Skin epidermis (tissue), 12 donors: ENCODE data around the gene IRF2.
A peak's percentile ranks its signal among the peaks of the same experiment; 100 is the strongest.

Experiments
- H3K27ac ChIP-seq, 21 experiments: fragments of 200-600 bp; sonication (generic) in 11 of 21; one replicate each; pipeline ENCODE4 v1.5.0; 2020; ENCODE audit warnings: mild to moderate bottlenecking in 3 of 21, inconsistent platforms in 2 of 21, moderate library complexity in 2 of 21
- H3K4me3 ChIP-seq, 7 experiments: fragments of 200-600 bp; sonication (generic) in 2 of 7; one replicate each; pipeline ENCODE4 v1.5.0; 2020; ENCODE audit warnings: inconsistent platforms in 2 of 7, mild to moderate bottlenecking in 2 of 7, moderate library complexity in 1 of 7

IRF2 gene

DNA sequence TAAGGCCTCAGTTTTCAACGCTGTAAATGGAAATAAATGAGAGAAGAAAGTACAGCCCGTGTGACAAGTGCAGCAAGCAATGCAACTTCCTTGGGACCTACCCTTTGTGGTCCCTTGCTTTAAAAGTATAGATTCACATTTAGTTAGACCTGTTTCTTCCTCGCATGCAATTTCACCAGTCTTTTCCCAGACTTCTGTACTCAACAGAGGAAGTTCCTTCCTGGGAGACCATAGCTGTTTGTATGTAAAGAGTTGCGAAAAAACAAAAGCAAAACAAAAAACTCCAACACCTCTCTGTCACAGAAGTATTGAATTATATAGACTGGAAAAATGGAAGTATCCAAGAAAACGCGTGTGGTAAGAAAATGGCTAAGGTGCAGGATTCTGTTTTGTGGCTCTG, 1.1 kb upstream of the IRF2 start:
- Histone ChIP-seq H3K27ac (peak overlapping the region; percentile 41 to 100 (median 99)), H3K4me3 (peak overlapping the region; percentile 58 to 97 (median 86))

DNA sequence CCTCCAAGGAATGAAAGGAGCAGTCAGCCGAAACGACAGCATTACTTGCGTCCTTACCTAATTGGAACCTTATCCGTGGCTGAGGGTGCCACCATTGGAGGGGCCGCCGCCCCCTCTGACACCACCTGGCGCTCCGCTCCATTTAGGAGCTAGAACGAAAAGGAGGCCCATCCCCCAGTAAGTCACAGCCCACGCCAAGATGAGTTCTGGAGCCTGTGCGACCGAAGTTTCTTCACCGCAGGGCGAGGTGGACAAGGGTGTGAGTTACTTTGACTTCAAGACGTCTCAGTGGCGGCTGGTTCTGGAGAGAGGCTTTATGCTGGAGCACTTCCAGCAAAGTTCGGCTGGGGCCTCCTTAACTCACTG, 729 bp upstream of the IRF2 start:
- Histone ChIP-seq H3K4me3 (peak overlapping the region; percentile 58 to 97 (median 86)), H3K27ac (peak overlapping the region; percentile 41 to 100 (median 99))

DNA sequence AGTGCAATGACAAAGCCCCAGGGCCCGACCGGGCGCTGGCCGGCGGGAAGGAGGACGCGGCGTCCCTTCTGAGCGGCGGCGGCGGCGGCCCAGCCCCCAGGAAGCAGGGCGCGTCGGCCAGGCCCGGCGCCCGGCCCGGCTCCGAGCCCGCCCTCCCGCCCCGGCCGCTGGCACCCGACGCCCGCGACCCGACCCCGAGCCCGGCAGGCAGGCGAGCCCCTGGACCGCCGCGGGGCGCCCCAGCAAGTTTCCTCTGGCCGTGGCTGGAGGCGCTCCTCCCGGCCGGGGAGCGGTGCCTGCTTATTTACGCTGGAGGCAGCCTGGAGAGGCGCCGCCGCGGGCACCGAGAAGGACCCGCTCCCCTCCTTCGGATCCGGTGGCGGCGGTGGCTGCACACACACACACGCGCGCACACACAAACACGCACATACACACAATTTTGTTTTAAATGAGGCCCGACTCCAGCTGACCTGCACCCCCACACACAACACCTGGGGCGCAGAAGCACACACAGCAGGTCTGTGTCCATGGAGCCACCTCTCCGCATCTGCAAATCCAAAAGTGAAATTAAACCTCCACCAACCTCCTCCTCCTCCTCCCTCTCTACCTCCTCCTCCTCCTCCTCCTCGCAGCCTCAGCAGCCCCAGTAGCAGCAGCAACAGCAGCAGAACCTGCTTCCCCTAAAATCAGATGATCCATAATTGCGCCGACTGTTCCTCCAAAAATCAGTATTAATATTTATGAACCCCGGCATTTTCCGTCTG, 669 bp downstream of the IRF2 start:
- Histone ChIP-seq H3K27ac (peak overlapping the region; percentile 85 to 100 (median 98)), H3K4me3 (peak overlapping the region; percentile 58 to 97 (median 86))

DNA sequence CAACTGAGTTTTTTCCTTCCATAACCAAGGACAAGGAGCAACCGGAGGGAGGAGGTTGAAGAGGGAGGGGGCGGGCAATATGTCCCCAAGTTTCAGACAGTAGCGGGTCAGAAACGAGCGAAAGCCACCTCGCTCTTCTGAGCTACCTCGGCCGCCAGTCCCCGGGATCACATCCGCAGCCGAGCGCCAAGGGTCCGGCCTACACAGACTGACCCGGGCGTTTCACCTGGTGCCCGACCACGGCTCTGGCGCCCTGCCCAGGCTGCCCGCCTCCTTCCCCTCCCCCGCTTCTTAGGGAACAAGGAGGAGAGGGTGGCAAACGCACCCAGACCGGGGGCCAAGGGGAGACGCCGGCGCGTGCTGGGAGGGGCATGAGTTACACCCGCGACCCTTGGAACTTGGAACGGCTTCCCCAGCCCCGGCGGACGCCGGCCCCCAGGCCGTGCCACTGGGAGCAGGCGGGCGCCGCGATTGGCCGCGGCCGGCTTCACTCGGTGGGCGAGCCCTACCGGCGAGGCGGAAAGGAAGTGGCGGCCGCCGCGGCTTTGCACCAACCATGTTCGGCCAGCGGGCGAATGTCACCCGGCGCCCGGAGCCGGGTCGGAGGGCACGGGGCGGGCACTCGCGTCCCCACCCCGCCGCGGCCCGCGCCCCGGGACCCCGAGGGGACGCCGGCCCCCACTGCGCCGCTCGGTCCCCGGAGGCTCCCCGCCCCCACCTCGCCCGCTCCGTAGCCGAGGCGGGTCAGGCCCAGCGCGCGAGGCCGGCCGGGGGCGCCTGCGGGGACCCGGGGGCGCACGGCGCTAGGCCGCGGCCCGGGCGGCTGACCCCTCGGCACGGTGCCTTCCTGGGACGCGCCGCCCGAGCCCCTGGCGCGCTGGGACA, 1.5 kb downstream of the IRF2 start:
- H3K27ac ChIP-seq = peak overlapping the region; percentile 85 to 100 (median 98)
- peak overlapping the region; percentile 58 to 97 (median 86) for H3K4me3 ChIP-seq

DNA sequence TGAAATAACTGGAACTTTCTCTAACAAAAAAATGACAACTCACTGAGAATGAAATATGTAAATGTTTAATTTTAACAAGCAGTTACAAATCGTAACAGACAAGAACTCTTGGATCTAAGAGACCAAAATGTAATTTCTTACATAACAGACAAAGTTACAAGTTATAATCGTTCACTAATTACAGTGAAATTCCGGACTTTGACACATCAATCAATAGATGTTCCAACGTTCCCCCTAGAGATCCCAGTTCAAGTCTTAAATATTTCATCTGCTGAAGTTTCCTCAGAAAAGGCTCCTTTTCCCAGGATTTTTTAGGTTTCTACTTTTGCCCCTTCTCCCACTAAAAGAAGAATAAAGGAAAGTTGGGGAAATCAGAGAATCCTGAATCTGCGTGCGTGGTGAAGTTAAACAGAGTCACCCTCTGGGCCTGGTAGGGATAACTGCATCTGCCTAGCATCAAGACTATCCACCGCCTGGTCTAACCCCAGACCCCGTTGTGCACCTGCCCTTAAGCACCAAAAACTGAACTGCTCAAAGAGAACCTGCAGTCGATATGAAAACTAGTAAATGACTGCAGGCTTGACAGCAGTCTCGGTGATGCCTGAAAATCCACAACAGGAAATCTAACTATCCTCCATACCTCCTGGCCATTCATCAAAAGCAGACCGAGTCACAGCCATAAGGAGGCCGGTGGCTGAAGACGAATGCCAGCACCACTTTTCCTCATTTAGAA, 2.3 kb downstream of the IRF2 start:
- Histone ChIP-seq H3K27ac (peak overlapping the region in 20 of 21 experiments; percentile 90 to 100 (median 98)), H3K4me3 (peak overlapping the region; percentile 58 to 97 (median 86))

DNA sequence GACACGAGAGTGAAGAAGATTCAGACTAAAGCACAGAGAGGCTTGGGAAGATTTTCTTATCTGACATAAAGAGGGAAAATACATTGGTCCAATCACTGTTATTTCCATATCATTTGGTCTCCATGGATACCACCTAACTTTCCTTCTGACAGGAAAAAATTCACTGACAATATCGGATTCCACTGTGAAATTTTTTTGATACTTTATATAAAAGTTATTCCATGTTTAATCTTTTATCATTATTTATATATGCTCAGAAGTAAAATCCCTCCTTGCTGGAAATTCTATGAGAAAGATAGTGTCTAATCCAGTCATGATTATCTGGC, 3.6 kb downstream of the IRF2 start:
- no peak overlapping the region for H3K4me3 ChIP-seq
- H3K27ac ChIP-seq = peak overlapping the region in 1 of 21 experiments; percentile 26

DNA sequence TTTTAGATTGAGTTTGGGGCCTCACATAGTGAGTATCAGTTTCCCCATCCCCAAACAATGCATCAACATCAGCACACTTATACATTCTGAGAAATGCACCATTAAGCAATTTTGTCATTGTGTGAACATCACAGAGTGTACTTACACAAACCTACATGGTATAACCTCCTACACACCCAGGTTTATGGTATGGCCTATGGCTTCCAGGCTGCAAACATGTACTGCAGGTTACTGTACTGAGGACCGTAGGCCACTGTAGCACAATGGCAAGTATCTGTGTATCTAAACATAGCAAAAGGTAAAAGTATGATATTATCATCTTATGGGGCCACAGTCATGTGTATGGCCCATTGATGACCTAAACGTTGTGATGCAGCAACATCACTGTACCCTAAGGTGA, 7.7 kb downstream of the IRF2 start:
- H3K27ac ChIP-seq = no peak overlapping the region
- H3K4me3 ChIP-seq = no peak overlapping the region

DNA sequence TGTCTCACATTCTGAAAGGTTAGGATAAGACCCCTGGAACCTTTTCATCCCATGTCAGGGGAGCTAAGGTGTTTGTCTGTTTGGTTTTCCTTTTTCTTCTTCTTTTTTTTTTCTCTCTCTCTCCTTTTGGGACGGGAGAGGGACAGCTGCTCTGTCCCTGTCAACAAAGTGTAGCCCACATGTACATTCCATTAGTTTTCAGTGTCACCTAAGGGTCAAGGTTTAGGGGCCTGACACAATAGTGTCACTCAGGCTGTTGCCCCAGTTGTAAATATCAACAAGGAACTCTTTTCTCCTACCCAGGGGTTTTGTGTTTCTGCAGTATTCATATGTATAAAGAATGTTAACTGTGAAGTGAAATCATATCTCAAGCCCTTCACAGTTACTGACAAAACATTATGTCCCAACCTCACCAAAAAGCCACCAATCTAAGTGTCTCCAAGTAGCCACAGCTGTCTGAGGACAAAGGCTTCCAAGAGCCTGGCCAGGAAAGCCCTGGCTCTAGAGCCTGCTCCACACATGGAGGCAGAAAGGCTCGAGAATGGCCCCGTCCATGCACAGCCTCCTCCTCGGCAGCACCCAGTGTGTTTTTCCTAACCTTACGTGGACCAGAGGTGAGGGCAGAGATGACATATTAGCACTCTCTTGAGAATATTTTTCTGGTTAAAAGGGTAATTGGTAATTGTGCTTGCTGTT, 9.4 kb downstream of the IRF2 start:
- Histone ChIP-seq H3K27ac (peak overlapping the region in 1 of 21 experiments; percentile 5), H3K4me3 (no peak overlapping the region)

DNA sequence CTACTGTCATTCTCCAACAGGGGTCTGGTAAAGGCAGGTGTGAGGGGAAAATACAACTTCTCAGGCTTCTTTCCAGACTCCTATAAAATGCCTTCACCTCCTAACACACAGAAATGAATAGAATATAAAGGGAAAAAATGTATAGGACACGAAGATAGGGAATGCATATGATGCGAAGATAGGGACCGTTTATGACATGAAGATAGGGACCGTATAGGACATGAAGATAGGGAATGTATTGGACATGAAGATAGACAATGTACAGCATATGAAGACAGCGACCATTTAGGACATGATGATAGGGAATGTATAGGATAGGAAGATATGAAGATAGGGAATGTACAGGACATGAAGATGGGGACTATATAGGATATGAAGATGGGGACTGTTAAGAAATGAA, 10.5 kb downstream of the IRF2 start:
- H3K27ac ChIP-seq = no peak overlapping the region
- H3K4me3 ChIP-seq = no peak overlapping the region

DNA sequence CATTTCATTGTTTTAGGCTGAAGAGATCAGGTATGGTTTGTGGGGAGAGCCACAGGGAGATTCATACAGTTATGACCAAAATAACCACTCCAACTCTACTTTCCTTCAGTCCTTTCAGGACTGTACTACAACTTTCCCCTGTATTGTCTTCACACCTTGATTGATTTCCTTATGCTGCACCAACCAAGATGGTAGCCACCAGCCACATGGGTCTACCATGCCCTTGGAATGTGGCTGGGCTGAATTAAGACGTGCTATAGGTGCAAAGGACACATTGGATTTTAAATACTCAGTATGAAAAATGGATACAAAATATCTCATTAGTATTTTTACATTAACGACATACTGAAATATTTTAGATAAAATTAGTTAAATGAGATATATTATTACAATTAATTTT, 11.2 kb downstream of the IRF2 start:
- Histone ChIP-seq H3K27ac (no peak overlapping the region), H3K4me3 (no peak overlapping the region)

DNA sequence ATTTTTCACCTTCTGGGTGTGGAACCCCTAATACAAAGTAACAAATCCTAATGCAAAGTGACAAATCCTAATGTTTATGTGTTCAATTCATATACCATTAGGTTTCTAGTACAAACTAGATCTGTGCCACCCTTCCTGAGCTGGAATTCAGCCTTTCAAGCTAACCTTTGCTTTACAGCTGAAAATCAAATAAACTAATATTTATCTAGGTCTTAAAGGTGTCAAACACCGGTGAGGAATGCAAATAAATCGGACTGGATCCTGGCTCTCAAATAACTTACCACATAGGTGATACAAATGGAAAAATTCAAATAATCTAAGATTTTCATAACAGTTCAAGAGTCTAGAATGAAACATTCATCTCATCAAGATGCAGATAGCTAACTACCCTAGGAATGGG, 11.6 kb downstream of the IRF2 start:
- no peak overlapping the region for H3K27ac ChIP-seq
- no peak overlapping the region for H3K4me3 ChIP-seq

DNA sequence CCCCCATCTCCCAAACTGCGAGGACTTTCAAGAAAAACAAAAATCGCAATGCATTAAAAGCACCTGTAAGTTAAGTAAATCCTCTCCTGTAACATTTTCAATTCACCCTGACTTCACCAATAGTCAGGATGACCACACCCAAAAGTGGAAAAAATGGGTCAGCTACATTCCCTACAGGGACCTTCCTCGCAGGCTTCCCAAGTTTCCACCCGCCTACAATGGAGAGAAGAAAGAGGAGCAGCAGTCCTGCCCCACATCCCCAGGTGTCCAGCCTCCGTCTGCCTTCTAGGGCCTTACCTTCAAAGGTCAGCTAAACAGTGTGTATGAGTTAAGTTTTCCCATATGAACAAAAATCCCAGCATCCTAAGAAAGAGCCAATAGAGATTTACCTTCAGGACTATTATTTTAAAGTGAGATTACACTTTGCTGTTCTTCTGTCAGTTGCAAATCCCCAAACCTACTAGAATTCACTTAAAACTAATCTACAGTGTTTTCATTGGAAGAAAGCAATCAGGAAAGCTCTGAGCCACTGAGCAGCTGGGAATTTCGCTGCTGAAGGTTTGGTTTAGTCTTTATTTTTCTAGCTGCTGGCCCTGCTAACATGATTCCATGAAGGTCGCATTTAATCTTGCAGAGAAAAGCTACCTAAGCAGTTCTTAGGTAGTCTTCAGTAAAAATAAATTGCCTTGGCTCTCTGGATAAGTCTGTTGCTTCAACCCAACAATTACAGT, 12.5 kb downstream of the IRF2 start:
- no peak overlapping the region for H3K4me3 ChIP-seq
- H3K27ac ChIP-seq = peak overlapping the region in 1 of 21 experiments; percentile 56

DNA sequence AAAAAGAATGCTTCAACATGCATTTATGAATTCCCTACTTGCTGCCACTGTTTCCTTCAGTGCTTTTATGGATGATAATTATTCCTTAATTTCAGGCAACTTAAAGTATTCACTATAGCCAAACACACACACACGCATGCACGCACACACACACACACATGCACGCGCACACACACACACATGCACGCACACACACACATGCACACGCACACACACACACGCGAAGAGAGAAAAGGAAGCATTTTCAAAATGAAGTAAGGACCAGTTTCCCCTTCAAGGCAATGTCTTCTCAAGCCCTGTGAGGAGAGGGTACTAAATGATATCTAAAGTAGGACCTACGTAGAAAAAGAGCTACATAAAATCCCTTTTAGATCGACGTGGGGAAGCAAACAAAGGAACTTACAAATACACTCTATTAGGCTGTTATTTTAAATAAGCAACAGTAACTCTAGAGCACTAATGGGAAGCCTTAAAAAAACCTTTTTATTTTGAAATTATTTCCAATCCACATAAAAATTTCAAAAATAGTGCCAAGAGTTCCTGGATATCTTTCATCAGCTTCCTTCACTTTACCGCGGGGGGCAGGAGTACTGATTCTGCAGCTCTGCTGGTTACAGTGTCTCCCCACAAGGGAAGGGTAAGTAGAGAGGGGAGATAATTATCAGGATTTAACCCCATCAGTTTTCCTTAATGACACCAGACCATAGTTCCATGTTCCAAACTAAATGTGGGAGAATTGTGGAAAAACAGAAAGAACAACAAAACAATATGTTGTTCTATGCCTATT, 13.7 kb downstream of the IRF2 start:
- Histone ChIP-seq H3K27ac (peak overlapping the region in 2 of 21 experiments; percentile 17 to 56), H3K4me3 (no peak overlapping the region)

DNA sequence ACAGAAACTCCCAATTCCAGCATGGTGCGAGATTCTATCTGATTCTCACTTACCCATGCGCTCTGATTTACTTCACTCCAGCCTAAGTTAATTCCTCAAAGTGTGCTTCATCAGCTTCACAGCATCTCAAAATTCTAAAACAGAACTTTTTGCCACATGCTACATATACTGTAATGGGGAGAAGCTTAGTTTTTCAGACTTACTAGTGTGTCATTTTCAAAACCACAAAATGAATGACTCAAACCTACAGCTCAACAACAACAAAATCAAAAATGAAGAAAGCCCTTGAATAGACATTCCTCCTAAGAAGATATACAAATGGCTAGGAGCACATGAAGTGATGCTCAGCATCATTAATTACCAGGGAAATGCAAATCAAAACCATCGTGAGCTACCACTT, 14.9 kb downstream of the IRF2 start:
- H3K27ac ChIP-seq = peak overlapping the region in 1 of 21 experiments; percentile 23
- no peak overlapping the region for H3K4me3 ChIP-seq

DNA sequence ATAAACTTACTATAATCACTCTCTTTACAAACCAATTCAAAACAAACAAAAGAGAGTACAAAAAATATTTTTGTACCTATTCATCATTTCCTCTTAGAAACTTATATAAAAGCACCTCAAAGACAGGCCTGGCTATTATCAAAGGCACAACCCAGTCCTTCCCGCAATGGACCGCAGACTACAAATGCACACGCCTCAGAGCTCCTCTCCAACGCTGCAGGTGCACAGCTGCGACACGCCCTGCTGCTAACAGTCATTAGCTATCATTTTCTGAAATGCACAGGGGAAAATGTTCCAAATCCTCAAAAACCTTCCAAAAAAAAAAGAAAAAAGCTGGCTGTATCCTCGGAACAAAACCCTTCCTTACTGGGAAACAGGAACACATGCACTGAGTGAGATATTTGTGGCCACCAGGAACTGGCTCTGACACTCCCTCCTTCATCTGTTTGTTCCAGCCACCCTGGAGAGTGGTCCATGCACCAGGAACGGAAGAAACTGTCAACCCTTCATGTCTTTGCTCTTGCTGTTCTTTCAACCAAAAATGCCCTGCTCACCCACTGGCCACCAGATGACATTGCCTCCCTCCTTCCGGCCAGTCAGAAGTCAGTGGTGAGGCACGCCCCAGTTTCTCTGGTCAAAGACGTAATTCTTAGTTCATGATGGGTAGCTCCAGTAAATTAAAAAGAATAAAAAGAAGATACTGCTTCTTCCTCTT, 16.7 kb downstream of the IRF2 start:
- H3K4me3 ChIP-seq = no peak overlapping the region
- H3K27ac ChIP-seq = peak overlapping the region in 1 of 21 experiments; percentile 21

DNA sequence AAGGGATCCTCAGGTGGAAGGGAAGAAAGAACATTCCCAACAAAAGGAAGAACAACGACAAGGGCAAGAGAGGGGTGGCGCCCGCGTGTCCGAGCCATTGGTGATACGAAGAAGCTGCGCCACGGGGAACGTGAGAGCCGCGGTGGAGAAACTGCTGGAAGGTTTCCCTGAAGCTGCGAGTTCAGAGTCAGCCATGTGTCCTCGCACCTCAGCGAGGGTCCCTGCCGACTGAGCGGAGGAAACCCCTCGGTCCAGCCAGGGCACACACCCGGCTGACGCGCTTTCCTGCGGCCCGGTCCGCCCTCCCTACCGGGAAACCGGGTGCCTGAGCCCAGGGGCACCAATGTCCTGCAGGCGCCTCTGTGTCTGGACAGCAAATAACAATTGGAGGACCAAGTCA, 18.0 kb downstream of the IRF2 start:
- Histone ChIP-seq H3K27ac (no peak overlapping the region), H3K4me3 (no peak overlapping the region)

DNA sequence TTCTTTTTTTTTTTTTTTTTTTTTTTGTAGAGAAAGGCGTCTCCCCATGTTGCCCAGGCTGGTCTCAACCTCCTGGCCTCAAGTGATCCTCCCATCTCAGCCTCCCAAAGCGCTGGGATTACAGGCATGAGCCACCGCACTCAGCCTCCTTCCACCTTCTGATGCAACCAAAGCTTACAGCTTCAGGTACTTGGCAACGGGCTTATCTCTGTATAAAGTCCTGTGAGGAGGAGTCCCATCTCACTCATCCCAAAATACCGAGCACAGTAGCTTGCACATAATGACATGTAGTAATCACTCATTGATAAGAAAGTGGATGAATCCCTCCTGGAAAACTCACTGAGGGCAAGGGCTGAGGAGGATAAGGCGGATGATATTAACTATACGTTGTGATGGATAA, 19.1 kb downstream of the IRF2 start:
- Histone ChIP-seq H3K27ac (no peak overlapping the region), H3K4me3 (no peak overlapping the region)
